ENCODE data around the gene RFNG. TPM values are rescaled to one million over a fixed set of nuclear protein-coding genes. Genes with fewer than 3 reads are reported as not detected.

The RFNG gene
- total RNA-seq, 1 experiment from 2014 or later: 46.7 TPM

- Histone ChIP-seq H3K4me2 (ENCODE audit: low read length) (no peak overlapping the region), H3K9ac (ENCODE audit: low read length) (no peak overlapping the region), H3K4me1 (ENCODE audit: insufficient read depth, low read length) (peaks cover 21% of the 10 kb centered on the region), H4K20me1 (ENCODE audit: low read length) (no peaks in the 10 kb centered on the region), H3K27me3 (ENCODE audit: low read length) (no peaks in the 10 kb centered on the region), H3K4me3 (ENCODE audit: low read length) (no peak overlapping the region), H3K79me2 (ENCODE audit: low read length) (no peaks in the 10 kb centered on the region), H3F3A (ENCODE audit: low read length, unreplicated experiment) (no peaks in the 10 kb centered on the region), H3K36me3 (ENCODE audit: low read depth, low read length) (no peaks in the 10 kb centered on the region), H3K9me2 (replicated peaks; ENCODE audit: low read length) (no peaks in the 10 kb centered on the region), H3K27ac (ENCODE audit: low read length) (no peak overlapping the region), H2AFZ (ENCODE audit: low read length) (no peak overlapping the region), H3K9me3 (ENCODE audit: low read length) (no peaks in the 10 kb centered on the region)
- POLR2A ChIA-PET (ENCODE audit: unreplicated experiment): no interaction called here
- TF ChIP-seq EZH2phosphoT487 (IDR thresholded peaks at IDR 0.05; ENCODE audit: borderline replicate concordance, low read length): no peak
- BruUV-seq (replicated peaks): no TSS peak
- intact Hi-C loops (cut with micrococcal nuclease): no loop called here
- no peak for DNase-seq
- no peak for ATAC-seq
- CTCF ChIA-PET: no interaction called here
These were observed 45.0 kb downstream of the RFNG start for GRCh38 chr17:82006468-82007227.

- Histone ChIP-seq H3K4me3 (ENCODE audit: low read length) (no peak overlapping the region), H4K20me1 (ENCODE audit: low read length) (no peaks in the 10 kb centered on the region), H3K79me2 (ENCODE audit: low read length) (no peaks in the 10 kb centered on the region), H3K9ac (ENCODE audit: low read length) (no peak overlapping the region), H3K36me3 (ENCODE audit: low read depth, low read length) (no peaks in the 10 kb centered on the region), H3K4me2 (ENCODE audit: low read length) (no peak overlapping the region), H3K9me2 (replicated peaks; ENCODE audit: low read length) (no peaks in the 10 kb centered on the region), H3K27ac (ENCODE audit: low read length) (no peak overlapping the region), H3K9me3 (ENCODE audit: low read length) (no peaks in the 10 kb centered on the region), H3K4me1 (ENCODE audit: insufficient read depth, low read length) (peaks cover 21% of the 10 kb centered on the region), H3K27me3 (ENCODE audit: low read length) (no peaks in the 10 kb centered on the region), H2AFZ (ENCODE audit: low read length) (no peak overlapping the region), H3F3A (ENCODE audit: low read length, unreplicated experiment) (no peaks in the 10 kb centered on the region)
- no TSS peak for BruUV-seq (replicated peaks)
- intact Hi-C loops (cut with micrococcal nuclease): no loop called here
- ATAC-seq (no peak), DNase-seq (no peak)
- POLR2A ChIA-PET (ENCODE audit: unreplicated experiment): no interaction called here
- no peak for TF ChIP-seq EZH2phosphoT487 (IDR thresholded peaks at IDR 0.05; ENCODE audit: borderline replicate concordance, low read length)
- no peak for TF ChIP-seq EZH2 (IDR thresholded peaks at IDR 0.05; ENCODE audit: low read length, unreplicated experiment)
- no peak for TF ChIP-seq CTCF (conservative IDR thresholded peaks at IDR 0.05; ENCODE audit: low read depth, low read length)
- CTCF ChIA-PET: no interaction called here
These were observed 45.8 kb downstream of the RFNG start for GRCh38 chr17:82005701-82006348.

- Histone ChIP-seq H3K4me3 (ENCODE audit: low read length) (no peak overlapping the region), H3K27me3 (ENCODE audit: low read length) (no peaks in the 10 kb centered on the region), H3F3A (ENCODE audit: low read length, unreplicated experiment) (no peaks in the 10 kb centered on the region), H3K27ac (ENCODE audit: low read length) (peak overlapping the region; percentile 51), H3K9me3 (ENCODE audit: low read length) (no peaks in the 10 kb centered on the region), H3K9me2 (replicated peaks; ENCODE audit: low read length) (no peaks in the 10 kb centered on the region), H3K79me2 (ENCODE audit: low read length) (no peaks in the 10 kb centered on the region), H2AFZ (ENCODE audit: low read length) (no peak overlapping the region), H3K36me3 (ENCODE audit: low read depth, low read length) (no peaks in the 10 kb centered on the region), H3K4me2 (ENCODE audit: low read length) (0 out of 2 replicates have a peak overlapping the region, but pooled peaks have one; percentile 15), H3K4me1 (ENCODE audit: insufficient read depth, low read length) (peaks cover 21% of the 10 kb centered on the region), H4K20me1 (ENCODE audit: low read length) (no peaks in the 10 kb centered on the region), H3K9ac (ENCODE audit: low read length) (peak overlapping the region; percentile 15; the same call in 1 of the 2 replicates)
- ChIA-PET POLR2A (ENCODE audit: unreplicated experiment) (no interaction called here), CTCF (interaction anchor here (0.8 to 1.5 kb wide), 3 partner anchors 15 to 45 kb away, joined by 3 to 13 read pairs (median 7); partner anchors contain the start of gene CENPX)
- no peak for TF ChIP-seq EZH2phosphoT487 (IDR thresholded peaks at IDR 0.05; ENCODE audit: borderline replicate concordance, low read length)
- no peak for TF ChIP-seq EZH2 (IDR thresholded peaks at IDR 0.05; ENCODE audit: low read length, unreplicated experiment)
- no peak for TF ChIP-seq CTCF (conservative IDR thresholded peaks at IDR 0.05; ENCODE audit: low read depth, low read length)
- DNase-seq: no peak
- no TSS peak for BruUV-seq (replicated peaks)
- ATAC-seq: no peak
- intact Hi-C loops (cut with micrococcal nuclease): no loop called here
These were observed 46.8 kb downstream of the RFNG start for GRCh38 chr17:82004517-82005455.
